T1000 (cell line): ENCODE results near the gene ITGA11.
"Not testable (repeated sequence)": the region's sequence is repeated elsewhere in the genome, so short reads cannot be mapped to it uniquely, and the experiment has no call there.

Source experiments
- DNase-seq: peaks from one replicate; lab custom pipeline; 2025; ENCODE audit warnings: mixed read lengths; lab: John Stamatoyannopoulos, UW

Gene ITGA11

GRCh38 chr15:68423359-68424296, 8.3 kb downstream of the ITGA11 start:
- DNase-seq = no peak

GRCh38 chr15:68422403-68423145, 9.4 kb downstream of the ITGA11 start:
- not testable (repeated sequence) for DNase-seq

DNA sequence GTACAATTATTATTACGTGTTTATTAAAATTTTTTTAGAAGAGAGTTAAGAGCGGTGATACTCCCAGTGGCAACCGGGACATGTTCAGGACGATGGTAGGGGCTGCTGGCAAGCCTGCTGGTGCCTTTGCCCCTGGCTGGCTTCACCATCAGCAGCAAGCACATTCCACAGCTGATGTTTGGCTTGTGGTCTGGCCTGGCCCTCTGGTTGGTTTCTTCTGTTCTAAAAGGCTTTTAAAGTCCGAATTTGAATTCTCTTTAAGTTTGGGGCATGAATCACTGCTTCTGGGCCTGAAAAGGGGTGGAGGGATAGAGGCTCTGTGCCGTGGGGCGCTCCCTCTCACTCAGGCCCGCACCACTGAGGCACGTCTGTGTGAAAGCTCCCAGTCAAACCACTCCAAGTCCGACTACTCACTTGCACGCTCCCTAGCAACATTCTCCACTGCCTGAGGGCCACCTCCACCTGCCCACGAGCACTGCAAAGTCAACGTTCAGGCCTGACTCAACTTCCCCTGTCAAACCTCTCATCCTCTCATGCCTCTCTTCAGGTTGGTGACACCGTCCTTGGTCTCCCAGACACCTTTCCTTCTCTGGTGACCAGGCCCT, 10.1 kb downstream of the ITGA11 start:
- no peak for DNase-seq

GRCh38 chr15:68421115-68421551, 10.8 kb downstream of the ITGA11 start:
- DNase-seq = no peak

GRCh38 chr15:68420186-68420684, 11.7 kb downstream of the ITGA11 start:
- peak; percentile 21 for DNase-seq

- DNase-seq = no peak
Observed at GRCh38 chr15:68419301-68420175, 12.4 kb downstream of the ITGA11 start.

DNA sequence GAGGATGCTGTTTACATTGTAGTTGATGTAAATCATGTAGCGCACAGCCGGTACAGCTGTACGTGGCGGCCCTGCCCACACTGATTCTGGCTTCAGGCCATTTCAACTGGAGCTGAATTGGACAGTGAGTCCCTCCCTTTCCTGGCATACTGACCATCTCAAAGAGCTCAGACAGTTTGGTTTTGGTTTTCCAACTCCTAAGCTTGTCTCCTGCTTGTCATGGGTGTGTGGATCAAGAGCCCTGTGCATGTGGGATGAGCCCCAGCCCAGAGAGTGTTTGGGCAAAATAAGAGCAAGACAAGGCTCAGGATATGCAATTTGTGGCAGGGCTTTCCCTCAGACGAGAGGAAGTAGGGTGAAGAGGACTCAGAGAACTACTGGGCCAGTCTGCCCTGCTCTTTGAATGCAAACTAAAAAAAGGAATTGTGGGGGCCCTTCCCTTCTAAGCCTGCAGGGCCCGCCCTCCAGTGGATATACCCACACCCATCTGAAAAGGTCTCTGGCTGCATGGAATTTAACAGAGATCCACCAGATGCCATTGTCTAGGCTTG, 13.3 kb downstream of the ITGA11 start:
- no peak for DNase-seq

DNA sequence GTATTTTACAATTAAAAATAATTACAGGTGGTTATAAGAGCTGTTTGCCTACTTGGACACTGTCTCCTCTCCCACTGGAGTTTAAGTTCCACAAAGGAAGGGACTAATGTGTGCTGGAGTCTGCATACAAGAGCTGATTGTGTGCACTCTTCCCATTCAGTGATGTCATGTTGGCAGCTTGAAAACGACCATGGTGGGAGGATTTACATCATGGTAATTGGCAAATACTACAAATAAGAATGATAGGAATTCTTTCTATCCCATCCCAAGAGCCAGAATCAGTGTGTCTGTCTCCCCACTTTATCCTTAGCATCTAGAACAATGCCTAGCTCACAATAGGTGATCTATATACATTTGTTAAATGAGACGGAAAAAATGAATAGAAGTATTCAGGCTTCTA, 14.1 kb downstream of the ITGA11 start:
- no peak for DNase-seq

DNA sequence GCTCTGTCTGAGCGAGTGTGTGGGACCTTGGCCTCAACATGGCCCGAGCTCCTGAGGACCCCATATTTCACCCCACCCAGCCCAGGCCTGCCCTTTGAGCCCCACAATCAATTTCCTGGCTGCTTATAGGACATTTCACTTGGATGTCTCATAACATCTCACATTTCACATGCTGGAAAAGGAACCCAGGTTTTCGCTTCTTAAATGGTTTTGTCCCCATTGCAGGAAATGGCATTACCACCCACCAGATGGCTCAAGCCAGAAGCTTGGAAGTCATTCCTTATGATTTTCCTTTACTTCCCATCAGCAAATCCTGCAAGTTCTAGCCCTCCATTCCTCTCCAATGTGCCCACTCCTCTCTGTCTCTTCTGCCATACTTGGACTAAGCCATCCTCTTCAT, 14.9 kb downstream of the ITGA11 start:
- DNase-seq = no peak

- DNase-seq = no peak
Observed at GRCh38 chr15:68416158-68416535, 15.8 kb downstream of the ITGA11 start.

DNA sequence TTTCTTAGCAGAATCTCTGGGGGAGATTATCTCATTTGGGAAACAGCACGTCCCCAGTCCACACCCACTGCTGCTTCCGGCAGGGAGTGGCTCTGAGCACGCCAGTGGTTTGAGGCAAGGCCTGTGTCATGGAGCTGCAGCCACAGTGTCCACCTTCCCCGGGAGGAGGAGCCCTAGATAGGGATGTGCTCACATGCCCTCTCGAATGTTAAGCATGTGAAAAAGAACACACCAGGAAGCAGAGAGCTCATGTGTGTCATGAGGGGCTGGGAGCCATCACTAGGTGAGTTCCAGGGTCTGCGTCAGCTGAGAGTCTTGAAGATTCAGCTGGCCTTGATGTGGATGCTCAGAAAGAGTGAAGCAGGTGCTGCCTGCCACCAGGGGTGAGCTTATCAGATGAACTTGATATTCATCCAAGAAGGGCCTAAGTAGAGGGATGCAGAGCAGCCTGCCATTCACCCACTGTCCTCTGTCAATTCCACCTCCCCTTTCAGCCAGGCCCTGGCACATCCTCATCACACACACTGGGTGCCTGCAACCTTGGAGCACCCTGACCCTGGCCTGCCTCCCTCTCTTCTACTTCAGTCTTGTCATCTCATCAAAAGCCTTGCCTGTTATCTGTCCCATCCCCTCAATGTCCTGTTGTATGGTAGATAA, 16.3 kb downstream of the ITGA11 start:
- DNase-seq = no peak

DNA sequence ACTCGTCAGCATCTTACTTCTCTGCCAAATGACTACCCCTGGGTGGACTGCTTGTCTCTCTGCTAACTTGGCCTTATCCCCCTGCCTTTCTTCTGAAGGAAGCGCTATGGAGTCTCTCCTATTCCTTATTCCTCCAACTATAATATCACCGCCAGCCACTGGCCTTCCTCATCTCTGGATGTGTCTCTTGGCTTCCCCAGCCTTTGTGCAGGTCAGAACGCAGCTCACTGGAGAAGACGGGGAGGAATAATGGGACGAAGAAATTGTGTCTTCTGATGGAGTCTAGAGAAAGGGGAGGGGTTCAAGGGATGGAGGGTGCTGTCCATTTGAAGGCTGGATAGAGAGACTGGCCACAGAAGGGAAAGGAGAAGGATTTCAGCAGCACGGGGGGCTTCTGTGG, 16.9 kb downstream of the ITGA11 start:
- DNase-seq = no peak

DNA sequence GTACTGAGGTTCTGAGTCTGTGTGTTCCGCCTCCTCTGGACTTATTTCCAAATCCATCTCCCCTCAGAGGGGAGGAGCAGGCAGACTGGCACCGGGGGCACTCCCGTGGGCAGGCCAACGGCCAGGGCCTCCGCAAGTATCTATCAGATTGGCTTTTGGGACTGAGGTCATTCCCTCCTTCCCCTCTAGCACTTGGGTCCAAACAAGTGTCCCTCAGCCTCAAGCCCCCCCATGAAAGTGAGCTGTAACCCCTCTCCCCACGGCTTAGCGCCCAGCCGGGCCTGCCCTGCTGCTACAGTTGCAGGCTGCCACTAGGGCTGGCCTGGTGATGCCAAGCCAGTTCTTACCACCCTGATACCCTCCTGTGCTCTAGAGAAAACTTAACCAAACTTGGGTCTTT, 17.4 kb downstream of the ITGA11 start:
- DNase-seq = no peak

GRCh38 chr15:68414206-68414555, 17.8 kb downstream of the ITGA11 start:
- DNase-seq = no peak

GRCh38 chr15:68413363-68414205, 18.4 kb downstream of the ITGA11 start:
- DNase-seq = no peak

DNA sequence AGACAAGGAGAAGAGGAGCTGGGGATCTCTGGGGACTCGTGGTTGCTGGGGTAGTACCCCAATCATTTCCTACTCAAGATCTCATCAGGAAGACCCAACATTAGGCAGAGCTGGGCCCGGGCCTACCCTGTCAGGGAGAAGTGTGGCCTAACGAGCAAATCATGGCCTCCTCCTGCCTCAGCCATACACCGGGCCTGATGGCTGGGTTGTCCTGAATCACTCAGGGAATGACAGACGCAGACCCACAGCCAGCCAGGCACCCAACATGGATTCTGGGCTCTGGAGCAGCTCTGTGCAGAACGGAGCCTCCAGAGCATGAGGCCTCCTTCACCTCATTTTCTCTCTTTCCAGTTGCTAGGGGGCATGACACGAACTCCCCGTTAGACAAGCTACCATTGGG, 19.7 kb downstream of the ITGA11 start:
- no peak for DNase-seq

DNA sequence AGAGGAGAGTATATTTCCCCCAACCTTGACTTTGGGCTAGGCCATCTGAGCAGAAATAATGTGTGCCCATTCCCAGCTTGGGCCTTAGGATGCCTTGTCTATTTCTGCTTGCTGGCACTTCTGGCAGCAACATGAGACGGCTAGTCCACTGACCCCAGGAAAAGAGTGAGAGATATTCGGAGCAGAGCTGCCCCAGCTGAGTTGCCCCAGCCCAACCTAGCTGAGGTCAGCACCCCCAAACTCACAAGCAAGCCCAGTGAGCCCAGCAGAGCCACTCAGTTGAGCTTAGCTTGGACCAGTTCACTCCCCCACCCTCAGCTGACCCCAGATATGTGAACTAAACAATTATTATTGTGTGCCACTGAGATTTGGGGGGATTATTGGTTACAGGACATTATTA, 20.2 kb downstream of the ITGA11 start:
- no peak for DNase-seq

DNA sequence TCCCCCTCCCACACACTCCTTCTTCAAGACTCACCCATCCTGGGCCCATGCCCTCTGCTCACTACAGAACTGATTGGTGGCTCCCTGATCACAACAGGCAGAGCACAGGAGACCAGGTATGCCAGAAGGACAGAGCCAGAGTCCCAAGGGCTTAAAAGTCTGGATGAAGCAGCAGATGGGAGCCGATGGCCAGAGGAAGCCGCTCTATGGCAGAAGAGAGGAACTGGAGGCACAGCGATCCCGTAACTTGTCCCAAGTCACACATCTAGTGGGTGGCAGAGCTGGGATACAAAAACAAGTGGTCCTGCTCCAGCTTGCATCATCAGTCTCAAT, 20.7 kb downstream of the ITGA11 start:
- DNase-seq = no peak

GRCh38 chr15:68410466-68411342, 21.3 kb downstream of the ITGA11 start:
- no peak for DNase-seq
